GM23248 (cell line): Measurements from ENCODE around the gene DDC.

Experiments
- EZH2 ChIP-seq: fragments of 200-600 bp; sonication (generic); IDR thresholded peaks from 2 replicates; pipeline ENCODE4 v1.6.1; 2018; ENCODE audit warnings: antibody characterized with exemption, mild to moderate bottlenecking; ENCODE audit not compliant: insufficient read depth, poor library complexity, severe bottlenecking
- EZH2phosphoT487 ChIP-seq: fragments of 200-600 bp; sonication (generic); IDR thresholded peaks from 2 replicates; pipeline ENCODE4 v1.6.1; 2018; ENCODE audit warnings: antibody characterized with exemption, moderate library complexity, mild to moderate bottlenecking, low read depth; ENCODE audit not compliant: insufficient read depth

DNA sequence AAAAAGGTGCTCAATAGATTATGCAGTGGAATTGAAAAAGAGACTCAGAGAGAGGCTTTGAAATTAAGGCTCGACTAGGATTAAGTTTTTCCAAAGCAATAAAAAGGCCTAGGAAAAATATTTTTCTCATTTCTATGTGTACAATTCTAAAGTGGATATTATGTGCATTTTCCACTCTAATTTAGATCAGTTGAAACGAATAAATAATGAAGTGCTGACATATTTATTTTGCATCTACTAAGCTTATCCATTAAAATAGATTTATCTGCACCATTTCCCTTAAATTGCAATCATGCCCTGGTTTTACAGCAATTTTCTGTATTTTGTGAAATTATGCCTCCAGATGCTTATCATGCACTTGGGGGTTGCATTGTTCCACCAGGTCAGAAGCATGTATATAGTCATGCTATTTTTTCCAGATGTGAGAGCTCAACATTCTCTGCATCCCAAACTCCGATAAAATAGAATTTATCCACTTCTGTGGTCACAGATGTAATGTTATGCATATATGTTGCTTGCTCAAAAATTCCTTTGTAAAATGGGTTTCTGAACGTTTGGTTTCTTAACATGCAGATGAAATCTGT lies 133.4 kb downstream of the DDC start:
- TF ChIP-seq EZH2phosphoT487 (no peak), EZH2 (no peak)
